ENCODE measurements around the gene GRID2IP.
A peak's percentile ranks its signal among the peaks of the same experiment; 100 is the strongest.

The GRID2IP gene

DNA sequence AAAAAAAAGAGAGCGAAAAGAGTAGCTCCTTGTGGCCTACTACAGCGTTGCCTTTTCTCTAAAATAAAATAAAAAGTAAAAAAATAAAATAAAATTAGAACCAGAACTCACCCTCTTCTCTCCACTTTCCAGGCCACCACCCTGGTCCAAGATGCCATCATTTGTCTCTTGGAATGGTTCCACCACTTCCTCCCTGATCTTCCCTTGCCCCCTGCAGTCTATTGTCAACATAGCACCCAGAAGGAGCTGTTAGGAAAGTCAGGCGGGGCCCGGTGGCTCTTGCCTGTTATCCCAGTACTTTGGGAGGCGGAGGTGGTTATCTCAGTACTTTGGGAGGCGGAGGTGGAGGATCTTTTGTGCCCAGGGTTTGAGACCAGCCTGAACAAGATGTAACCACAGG is 7.6 kb upstream of the GRID2IP start:
- TF ChIP-seq, protein P1, sequence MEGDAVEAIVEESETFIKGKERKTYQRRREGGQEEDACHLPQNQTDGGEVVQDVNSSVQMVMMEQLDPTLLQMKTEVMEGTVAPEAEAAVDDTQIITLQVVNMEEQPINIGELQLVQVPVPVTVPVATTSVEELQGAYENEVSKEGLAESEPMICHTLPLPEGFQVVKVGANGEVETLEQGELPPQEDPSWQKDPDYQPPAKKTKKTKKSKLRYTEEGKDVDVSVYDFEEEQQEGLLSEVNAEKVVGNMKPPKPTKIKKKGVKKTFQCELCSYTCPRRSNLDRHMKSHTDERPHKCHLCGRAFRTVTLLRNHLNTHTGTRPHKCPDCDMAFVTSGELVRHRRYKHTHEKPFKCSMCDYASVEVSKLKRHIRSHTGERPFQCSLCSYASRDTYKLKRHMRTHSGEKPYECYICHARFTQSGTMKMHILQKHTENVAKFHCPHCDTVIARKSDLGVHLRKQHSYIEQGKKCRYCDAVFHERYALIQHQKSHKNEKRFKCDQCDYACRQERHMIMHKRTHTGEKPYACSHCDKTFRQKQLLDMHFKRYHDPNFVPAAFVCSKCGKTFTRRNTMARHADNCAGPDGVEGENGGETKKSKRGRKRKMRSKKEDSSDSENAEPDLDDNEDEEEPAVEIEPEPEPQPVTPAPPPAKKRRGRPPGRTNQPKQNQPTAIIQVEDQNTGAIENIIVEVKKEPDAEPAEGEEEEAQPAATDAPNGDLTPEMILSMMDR (IDR thresholded peaks at IDR 0.05; ENCODE audit: control insufficient read depth, extremely low read depth, insufficient read depth), result peak; percentile 47
- H3K4me3 ChIP-seq (ENCODE audit: low read depth, low read length), result no peak overlapping the region
- DNase-seq (ENCODE audit: low read depth), result peak; percentile 35

DNA sequence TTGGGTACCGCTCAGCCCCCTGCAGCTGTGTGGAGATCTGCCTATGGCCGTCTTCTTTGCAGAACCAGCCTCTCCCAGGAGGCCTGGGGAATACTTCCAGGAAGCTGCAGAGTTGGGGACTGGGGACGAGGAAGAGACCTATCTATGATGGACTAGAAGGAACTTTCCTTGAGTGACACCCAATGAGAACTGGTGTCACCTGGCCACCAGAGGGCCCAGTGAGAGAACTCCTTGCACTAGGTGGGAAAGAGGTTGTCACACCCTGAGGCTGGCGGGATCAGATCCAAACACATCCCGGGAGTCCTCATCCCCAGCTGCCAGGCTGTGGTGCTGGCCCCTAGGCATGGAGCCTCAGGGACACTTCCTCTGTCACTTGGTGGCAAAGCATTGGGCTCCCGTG is 4.9 kb upstream of the GRID2IP start:
- DNase-seq (ENCODE audit: low read depth), result no peak
- H3K4me3 ChIP-seq (ENCODE audit: low read depth, low read length), result no peak overlapping the region
- TF ChIP-seq, protein P1 (IDR thresholded peaks at IDR 0.05; ENCODE audit: control insufficient read depth, extremely low read depth, insufficient read depth), result peak; percentile 39

DNA sequence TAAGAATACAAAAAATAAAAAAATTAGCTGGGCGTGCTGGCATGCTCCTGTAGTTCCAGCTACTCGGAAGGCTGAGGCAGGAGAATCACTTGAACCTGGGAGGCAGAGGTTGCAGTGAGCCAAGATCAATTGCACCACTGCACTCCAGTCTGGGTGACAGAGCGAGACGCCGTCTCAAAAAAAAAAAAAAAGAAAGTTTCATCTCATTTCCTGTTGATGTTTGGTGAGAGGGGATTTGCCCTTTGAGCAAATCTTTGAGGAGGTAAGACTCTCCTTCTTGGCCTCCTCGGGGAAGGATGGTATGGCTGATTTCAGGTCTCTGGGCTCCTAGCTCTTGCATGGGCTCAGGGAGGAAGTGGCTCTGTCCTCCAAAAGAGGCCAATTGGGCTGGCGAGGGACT is 3.6 kb upstream of the GRID2IP start:
- TF ChIP-seq, protein P1 (IDR thresholded peaks at IDR 0.05; ENCODE audit: control insufficient read depth, extremely low read depth, insufficient read depth), result no peak
- DNase-seq (ENCODE audit: low read depth), result no peak
- no peak overlapping the region for H3K4me3 ChIP-seq (ENCODE audit: low read depth, low read length)

DNA sequence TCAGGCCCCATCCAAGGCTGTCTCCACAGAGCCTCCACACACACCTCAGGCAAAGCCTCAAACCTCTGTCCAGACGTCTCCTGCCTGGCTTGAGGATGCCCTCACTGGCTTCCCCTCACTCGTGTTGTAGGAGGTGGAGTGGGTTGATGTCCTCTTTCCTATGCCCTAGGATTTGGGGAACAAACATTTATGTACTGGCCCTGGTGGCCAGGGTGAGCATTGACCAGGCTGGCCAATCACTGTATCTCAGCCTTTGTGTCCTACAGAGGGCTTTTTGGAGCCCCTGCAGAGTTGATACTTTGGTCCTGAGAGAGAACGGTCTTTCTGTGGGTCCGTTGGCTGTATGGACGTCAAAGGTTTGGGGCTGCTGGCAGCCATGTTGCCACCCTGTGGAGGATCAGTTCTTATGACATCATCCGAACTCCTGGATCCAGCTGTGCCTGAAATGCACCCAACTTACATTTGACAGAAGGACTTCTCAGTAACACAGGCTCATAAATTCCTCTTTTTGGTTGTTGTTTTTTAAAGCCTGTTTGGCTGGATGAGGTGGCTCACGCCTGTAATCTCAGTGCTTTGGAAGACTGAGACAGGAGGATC is 2.3 kb upstream of the GRID2IP start:
- TF ChIP-seq, protein P1 (IDR thresholded peaks at IDR 0.05; ENCODE audit: control insufficient read depth, extremely low read depth, insufficient read depth), result no peak
- no peak for DNase-seq (ENCODE audit: low read depth)
- no peak overlapping the region for H3K4me3 ChIP-seq (ENCODE audit: low read depth, low read length)

DNA sequence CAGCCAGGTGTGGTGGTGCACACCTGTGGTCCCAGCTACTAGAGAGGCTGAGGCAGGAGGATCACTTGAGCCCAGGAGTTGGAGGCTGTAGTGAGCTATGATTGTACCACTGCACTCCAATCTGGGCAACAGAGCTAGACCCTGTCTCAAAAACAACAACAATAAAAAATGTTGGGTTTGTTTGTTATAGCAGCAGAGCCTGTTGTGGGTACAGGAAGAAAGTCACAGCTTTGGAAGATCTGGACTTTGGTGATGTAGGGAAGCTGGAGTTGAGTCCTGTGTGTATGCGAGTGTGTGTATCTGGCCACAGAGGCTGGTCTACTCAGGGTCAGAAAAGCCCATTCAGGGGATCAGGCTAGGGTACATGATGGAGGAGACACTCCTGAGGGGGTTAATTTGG is 3.9 kb downstream of the GRID2IP start:
- TF ChIP-seq, protein P1 (IDR thresholded peaks at IDR 0.05; ENCODE audit: control insufficient read depth, extremely low read depth, insufficient read depth), result no peak
- H3K4me3 ChIP-seq (ENCODE audit: low read depth, low read length), result no peak overlapping the region
- no peak for DNase-seq (ENCODE audit: low read depth)

DNA sequence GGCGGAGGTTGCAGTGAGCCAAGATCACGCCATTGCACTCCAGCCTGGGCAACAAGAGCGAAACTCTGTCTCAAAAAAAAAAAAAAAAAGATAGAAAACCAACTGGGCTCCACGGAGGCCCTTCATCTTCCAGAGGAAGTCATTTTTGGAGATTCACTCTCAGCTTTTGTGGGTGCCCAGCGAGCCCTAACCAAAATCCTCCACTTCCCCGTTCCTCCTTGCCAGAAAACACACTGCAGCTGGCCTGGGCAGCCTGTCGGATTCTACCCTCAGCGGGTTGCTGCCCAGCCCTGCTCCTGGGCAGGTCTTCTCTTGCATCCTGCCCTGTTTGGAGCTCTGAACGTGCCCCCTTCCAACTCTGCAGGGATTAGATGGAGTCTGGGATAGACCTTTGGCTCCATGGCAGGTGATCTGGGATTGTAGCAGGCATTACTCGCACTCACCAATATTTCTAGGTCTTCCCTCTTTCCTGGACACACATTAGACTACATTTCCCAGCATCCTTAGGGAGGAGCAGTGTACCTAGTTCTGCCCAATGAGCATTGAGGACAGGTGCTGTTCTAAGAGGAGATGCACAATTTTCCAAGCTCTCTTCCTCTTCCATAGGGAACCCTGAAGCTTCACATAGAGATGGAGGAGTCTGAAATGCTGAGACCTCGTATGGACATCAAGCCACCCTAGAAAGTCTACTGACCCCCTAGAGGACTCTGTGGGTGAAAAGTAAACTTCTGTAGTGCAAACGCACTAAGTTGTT is 4.6 kb downstream of the GRID2IP start:
- no peak overlapping the region for H3K4me3 ChIP-seq (ENCODE audit: low read depth, low read length)
- TF ChIP-seq, protein P1 (IDR thresholded peaks at IDR 0.05; ENCODE audit: control insufficient read depth, extremely low read depth, insufficient read depth), result no peak
- no peak for DNase-seq (ENCODE audit: low read depth)

Data from LNCaP clone FGC (cell line).